Hematopoietic multipotent progenitor cell treated with erythropoietin and hydrocortisone succinate and interleukin-3 and kit ligand, for 17 days (in vitro differentiated cells): Measurements from ENCODE around the gene GRK4.
A peak's percentile ranks its signal among the peaks of the same experiment; 100 is the strongest.
"Not testable (repeated sequence)": the region's sequence is repeated elsewhere in the genome, so short reads cannot be mapped to it uniquely, and the experiment has no call there.

ENCODE experiments used
- DNase-seq: peaks from one replicate; pipeline ENCODE4 v3.0.0-alpha.2; 2015; ENCODE audit warnings: low spot score

GRK4 gene

DNA sequence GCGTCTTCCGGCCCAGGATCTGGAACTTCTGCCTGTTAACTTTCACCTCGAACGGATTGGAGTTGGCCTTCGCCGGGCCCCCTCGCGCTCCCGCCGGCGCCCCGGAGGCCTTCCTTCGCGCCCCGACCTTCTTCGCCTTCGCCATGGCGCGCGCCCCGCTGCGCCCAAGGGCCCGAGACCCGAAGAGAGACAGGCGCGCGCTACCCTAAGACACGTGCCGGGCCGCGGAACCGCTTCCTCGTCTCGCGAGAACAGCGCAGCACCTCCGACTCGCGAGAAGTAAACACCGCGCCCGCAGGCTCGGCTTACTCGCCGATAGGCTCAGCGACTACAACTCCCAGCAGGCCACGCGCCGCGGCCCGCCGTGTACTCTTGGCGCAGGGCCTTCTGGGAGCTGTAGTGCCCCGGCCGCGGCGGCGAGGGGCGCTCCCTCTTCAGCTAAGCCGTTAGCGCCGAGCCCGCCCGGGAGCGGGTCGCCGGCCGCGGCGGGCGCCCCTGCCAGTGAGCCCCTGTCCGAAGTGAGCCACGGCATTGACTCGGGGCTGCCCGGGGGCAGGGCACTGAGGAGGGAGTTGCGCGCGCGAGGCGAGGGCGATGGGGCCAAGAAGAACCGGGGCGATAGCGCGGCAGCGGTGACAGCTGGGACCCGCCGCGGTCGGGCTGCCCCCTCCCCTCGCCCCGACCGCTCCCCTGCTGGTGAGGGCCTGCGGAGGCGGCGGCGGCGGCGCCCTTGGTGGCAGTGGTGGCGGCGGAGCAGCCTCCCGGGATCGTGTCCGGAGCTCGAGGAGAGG lies at the start of gene GRK4, which contains the start of gene NOP14:
Gene GRK4 (plus strand): TSS at position 397 of the 791 bp plus-strand sequence. CDS start 500 bp downstream, outside the sequence.
Gene NOP14 (minus strand): TSS at position 232 of the 791 bp plus-strand sequence. CDS start 87 bp downstream, at position 145.
- peak; percentile 97 for DNase-seq

- no peak for DNase-seq
Observed at GRCh38 chr4:2914256-2915126, 48.9 kb upstream of the GRK4 start.

DNA sequence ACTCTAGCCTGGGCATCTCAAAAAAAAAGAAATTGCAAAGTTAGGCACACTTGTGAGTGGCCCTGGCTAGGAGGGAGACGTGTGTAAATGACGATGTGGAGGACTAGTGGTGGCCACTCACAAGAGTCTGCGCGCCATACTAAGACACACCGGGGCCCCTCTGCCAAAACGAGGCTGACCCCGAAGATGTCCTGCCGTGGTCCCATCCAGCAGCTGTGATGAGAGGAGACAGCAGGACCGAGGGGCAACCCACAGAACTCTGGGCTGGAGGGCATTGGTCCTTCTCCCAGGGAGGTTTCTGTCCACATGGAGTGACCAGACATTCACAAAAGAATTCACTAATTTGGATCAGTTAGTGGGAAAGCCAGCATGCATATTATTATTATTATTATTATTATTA lies 47.6 kb upstream of the GRK4 start:
- DNase-seq, result no peak

GRCh38 chr4:2916696-2917095 lies 46.7 kb upstream of the GRK4 start:
- DNase-seq, result not testable (repeated sequence)

GRCh38 chr4:2918300-2918699 lies 45.1 kb upstream of the GRK4 start:
- DNase-seq, result not testable (repeated sequence)

- not testable (repeated sequence) for DNase-seq
Observed at GRCh38 chr4:2918714-2919113, 44.7 kb upstream of the GRK4 start.

- DNase-seq, result not testable (repeated sequence)
Observed at GRCh38 chr4:2922453-2923101, 40.8 kb upstream of the GRK4 start.

DNA sequence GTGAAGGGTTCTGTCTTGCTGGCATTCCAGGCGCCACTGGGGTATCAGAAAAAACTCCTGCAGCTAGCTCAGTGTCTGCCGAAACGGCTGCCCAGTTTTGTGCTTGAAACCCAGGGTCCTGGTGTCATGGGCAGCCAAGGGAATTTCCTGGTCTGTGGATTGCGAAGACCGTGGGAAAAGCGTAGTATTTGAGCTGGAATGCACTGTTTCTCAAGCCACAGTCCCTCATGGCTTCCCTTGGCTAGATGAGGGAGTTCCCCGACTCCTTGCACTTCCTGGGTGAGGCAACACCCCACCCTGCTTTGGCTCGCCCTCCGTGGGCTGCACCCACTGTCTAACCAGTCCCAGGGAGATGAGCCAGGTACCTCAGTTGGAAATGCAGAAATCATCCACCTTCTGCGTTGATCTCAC lies 40.2 kb upstream of the GRK4 start:
- DNase-seq, result no peak

GRCh38 chr4:2923668-2924173 lies 39.6 kb upstream of the GRK4 start:
- DNase-seq, result no peak

GRCh38 chr4:2924286-2924685 lies 39.1 kb upstream of the GRK4 start:
- DNase-seq, result no peak

- no peak for DNase-seq
Observed at GRCh38 chr4:2924765-2925301, 38.5 kb upstream of the GRK4 start.

- no peak for DNase-seq
Observed at GRCh38 chr4:2925496-2925895, 37.9 kb upstream of the GRK4 start.

GRCh38 chr4:2925931-2926860 lies 37.2 kb upstream of the GRK4 start:
- DNase-seq, result no peak

- DNase-seq, result no peak
Observed at GRCh38 chr4:2927016-2927695, 36.2 kb upstream of the GRK4 start.

DNA sequence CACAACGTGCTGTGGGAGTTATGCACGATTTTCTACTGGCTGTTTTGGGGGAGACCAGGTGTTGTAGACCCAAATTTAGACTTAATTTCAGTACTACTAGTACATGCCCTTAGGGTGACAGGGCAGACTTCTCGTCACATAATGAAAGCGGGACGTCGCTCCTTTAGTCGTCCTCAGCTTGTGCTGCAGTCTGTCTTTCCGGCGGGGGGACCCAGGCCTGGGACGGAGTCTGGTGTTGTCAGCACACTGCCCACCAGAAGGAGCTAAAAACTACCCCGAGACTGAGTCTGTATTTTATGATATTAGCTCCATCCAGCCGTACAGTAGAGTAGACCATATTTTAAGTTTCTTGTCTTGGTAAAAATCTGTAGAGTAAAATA lies 35.7 kb upstream of the GRK4 start:
- no peak for DNase-seq

GRCh38 chr4:2928242-2929176 lies 34.9 kb upstream of the GRK4 start:
- DNase-seq, result no peak

DNA sequence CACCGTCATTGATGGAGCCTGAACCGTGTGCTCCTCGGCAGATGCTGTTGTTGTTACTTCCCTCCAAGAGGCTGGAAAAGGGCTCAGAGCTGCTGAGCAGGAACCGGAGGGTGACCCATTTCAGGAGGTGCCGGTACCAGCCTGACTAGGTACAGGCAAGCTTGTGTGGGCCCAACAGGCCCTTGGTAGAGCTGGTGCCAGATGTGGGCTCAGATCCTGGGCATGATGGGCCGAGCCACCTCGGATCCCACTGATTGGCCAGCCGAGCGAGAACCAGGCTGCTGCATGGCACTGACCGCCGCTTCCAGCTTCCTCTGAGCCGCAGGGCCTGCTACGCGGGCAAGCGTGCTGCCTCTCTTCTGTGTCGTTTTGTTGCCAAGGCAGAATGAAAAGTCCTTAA lies 33.9 kb upstream of the GRK4 start:
- no peak for DNase-seq

DNA sequence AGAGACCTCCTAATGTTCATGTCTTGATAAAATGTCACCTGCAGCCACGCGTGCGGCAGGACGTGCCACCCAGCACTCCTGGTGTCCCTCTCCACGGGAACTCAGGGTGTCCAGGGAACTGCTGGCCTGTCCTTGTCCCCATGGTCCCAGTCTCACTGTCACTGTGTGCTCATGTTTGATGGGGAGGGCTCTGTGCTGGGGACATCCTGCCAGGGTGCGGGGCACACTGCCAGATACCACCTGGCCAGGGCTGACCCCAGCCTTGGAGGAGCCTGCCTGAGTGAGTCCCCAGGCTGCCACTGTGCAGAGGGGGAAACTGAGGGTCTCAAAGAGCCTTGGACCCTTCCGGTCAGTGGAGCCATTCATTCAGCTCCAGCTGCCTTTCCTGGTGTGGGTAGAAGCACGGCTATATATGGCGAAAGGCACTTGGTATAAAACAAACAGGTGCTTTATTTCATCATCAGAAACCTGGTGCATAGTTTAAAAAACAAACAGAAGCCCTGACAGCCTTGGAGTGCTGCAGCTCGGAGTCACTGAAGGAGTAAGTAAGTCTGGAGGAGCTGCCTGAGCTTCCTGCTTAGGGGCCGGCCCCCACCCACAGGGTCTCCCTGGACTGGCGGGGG lies 33.1 kb upstream of the GRK4 start:
- DNase-seq, result no peak
